Hematopoietic multipotent progenitor cell treated with erythropoietin and hydrocortisone succinate and interleukin-3 and kit ligand, for 15 days (in vitro differentiated cells): ENCODE data around the gene SLC28A1.

Experiments
- DNase-seq: peaks from one replicate; pipeline ENCODE4 v3.0.0-alpha.2; 2015; ENCODE audit warnings: low spot score

SLC28A1 gene

GRCh38 chr15:84942456-84942855, 58.0 kb downstream of the SLC28A1 start:
- DNase-seq: no peak

- DNase-seq: no peak
Observed at GRCh38 chr15:84944311-84944710, 59.8 kb downstream of the SLC28A1 start.

GRCh38 chr15:84944861-84945260, 60.4 kb downstream of the SLC28A1 start:
- DNase-seq: no peak

- no peak for DNase-seq
Observed at GRCh38 chr15:84946772-84947489, 62.5 kb downstream of the SLC28A1 start.

GRCh38 chr15:84947947-84948830, 63.7 kb downstream of the SLC28A1 start:
- no peak for DNase-seq

- no peak for DNase-seq
Observed at GRCh38 chr15:84949043-84949442, 64.6 kb downstream of the SLC28A1 start.

- DNase-seq: no peak
Observed at GRCh38 chr15:84949845-84950569, 65.5 kb downstream of the SLC28A1 start.

GRCh38 chr15:84950570-84951111, 66.2 kb downstream of the SLC28A1 start:
- DNase-seq: peak; percentile 5

GRCh38 chr15:84951736-84952135, 67.3 kb downstream of the SLC28A1 start:
- no peak for DNase-seq

GRCh38 chr15:84953136-84953535, 68.7 kb downstream of the SLC28A1 start:
- no peak for DNase-seq

GRCh38 chr15:84953726-84954125, 69.3 kb downstream of the SLC28A1 start:
- no peak for DNase-seq

- DNase-seq: no peak
Observed at GRCh38 chr15:84955089-84955848, 70.8 kb downstream of the SLC28A1 start.

- DNase-seq: no peak
Observed at GRCh38 chr15:84956199-84956598, 71.7 kb downstream of the SLC28A1 start.

GRCh38 chr15:84960391-84961113, 76.1 kb downstream of the SLC28A1 start:
- DNase-seq: no peak

GRCh38 chr15:84961114-84961452, 76.6 kb downstream of the SLC28A1 start:
- no peak for DNase-seq

- no peak for DNase-seq
Observed at GRCh38 chr15:84961707-84962106, 77.2 kb downstream of the SLC28A1 start.

- no peak for DNase-seq
Observed at GRCh38 chr15:84962955-84963354, 78.5 kb downstream of the SLC28A1 start.

- DNase-seq: no peak
Observed at GRCh38 chr15:84967380-84967779, 82.9 kb downstream of the SLC28A1 start.

GRCh38 chr15:84968301-84968700, 83.8 kb downstream of the SLC28A1 start:
- no peak for DNase-seq

GRCh38 chr15:84969257-84969656, 84.8 kb downstream of the SLC28A1 start:
- DNase-seq: no peak

GRCh38 chr15:84970843-84971242, 86.4 kb downstream of the SLC28A1 start:
- DNase-seq: no peak
